22Rv1 (cell line): ENCODE measurements around the gene GPC6.

ENCODE experiments used
- ZFX ChIP-seq: fragments of 450-650 bp; IDR thresholded peaks from 2 replicates; pipeline ENCODE4 v1.6.1; 2017; ENCODE audit warnings: antibody characterized with exemption, borderline replicate concordance
- TF ChIP-seq, protein P1 (sequence below): fragments of 450-650 bp; IDR thresholded peaks from 2 replicates; pipeline ENCODE4 v1.5.1; 2017; ENCODE audit warnings: mild to moderate bottlenecking

DNA sequence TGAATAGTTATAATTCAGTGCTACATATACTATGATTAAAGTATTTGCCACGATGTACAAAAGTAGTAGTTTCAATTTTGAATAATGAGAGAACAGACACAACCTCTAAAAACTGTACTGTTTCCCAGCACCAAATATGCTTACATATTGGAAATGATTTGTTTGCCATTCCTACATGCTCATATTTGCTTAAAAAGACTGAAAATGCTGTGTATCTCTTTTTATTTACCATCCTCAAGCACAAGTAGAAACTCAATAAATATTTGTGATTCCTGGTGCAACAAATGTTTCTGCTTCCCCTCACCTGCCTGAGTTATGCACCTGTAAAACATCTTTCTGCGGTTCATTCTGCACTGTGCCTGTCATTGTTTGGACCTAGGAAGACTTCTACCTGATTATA, 740.7 kb downstream of the GPC6 start:
- TF ChIP-seq, protein P1, sequence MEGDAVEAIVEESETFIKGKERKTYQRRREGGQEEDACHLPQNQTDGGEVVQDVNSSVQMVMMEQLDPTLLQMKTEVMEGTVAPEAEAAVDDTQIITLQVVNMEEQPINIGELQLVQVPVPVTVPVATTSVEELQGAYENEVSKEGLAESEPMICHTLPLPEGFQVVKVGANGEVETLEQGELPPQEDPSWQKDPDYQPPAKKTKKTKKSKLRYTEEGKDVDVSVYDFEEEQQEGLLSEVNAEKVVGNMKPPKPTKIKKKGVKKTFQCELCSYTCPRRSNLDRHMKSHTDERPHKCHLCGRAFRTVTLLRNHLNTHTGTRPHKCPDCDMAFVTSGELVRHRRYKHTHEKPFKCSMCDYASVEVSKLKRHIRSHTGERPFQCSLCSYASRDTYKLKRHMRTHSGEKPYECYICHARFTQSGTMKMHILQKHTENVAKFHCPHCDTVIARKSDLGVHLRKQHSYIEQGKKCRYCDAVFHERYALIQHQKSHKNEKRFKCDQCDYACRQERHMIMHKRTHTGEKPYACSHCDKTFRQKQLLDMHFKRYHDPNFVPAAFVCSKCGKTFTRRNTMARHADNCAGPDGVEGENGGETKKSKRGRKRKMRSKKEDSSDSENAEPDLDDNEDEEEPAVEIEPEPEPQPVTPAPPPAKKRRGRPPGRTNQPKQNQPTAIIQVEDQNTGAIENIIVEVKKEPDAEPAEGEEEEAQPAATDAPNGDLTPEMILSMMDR, result no peak
- no peak for TF ChIP-seq ZFX
